HepG2 (cell line): ENCODE results near the gene ELL. TPM values are rescaled to one million over a fixed set of nuclear protein-coding genes. Genes with fewer than 3 reads are reported as not detected.
A peak's percentile ranks its signal among the peaks of the same experiment; 100 is the strongest.

Source experiments
- ATAC-seq: fragments of 200-7000 bp; cut with Tn5 transposase; 3 replicates; pipeline ENCODE4 v1.9.1; 2020; ENCODE audit warnings: mild to moderate bottlenecking, moderate library complexity
- BruUV-seq: library from RNA; stranded (reverse); fragments of 400-500 nt; replicated peaks from 2 replicates; lab custom pipeline; 2021; lab: Mats Ljungman, UMichigan
- CTCF ChIA-PET: fragments of 300-600 bp; formaldehyde crosslinking; extraction: SDS; loops from one replicate; lab custom pipeline; 2021; ENCODE audit warnings: low total read pairs, inconsistent platforms, low intra/inter-chr PET ratio; lab: Yijun Ruan, JAX
- POLR2A ChIA-PET: fragments of 350-600 bp; sonication (Branson Sonifier 250); formaldehyde crosslinking; loops from one replicate; lab custom pipeline; 2020; ENCODE audit warnings: antibody characterized with exemption, inconsistent platforms; lab: Yijun Ruan, JAX
- DNase-seq: peaks from one replicate; pipeline ENCODE4 v3.0.0-alpha.2; 2015; ENCODE audit warnings: low spot score
- FAIRE-seq: peaks from 3 replicates; lab custom pipeline; 2011; peaks lifted over from hg19 to GRCh38; lab: Jason Lieb, UNC
- H2AFZ ChIP-seq: one replicate; pipeline ENCODE4 v1.6.1; 2011; ENCODE audit warnings: low read length, inconsistent platforms
- H3K27ac ChIP-seq: fragments of 300-600 bp; 3 replicates; pipeline ENCODE4 v1.8.0; 2011; ENCODE audit warnings: mixed run types, mild to moderate bottlenecking, mixed read lengths, low read length, inconsistent platforms; ENCODE audit not compliant: insufficient read depth; ENCODE audit errors: extremely low read length
- H3K27me3 ChIP-seq, 2 experiments: fragments of 200-600 bp in 1 of 2; 2 replicates in 1 of 2; 3 replicates in 1 of 2; pipeline versions ENCODE4 v1.6.0 to v1.8.0; 2011; ENCODE audit warnings: low read length in 2 of 2, mild to moderate bottlenecking in 2 of 2, moderate library complexity in 2 of 2, inconsistent platforms in 1 of 2; ENCODE audit not compliant: insufficient read depth in 2 of 2, control insufficient read depth in 1 of 2
- H3K36me3 ChIP-seq, 2 experiments: fragments of 200-600 bp in 1 of 2; replicated peaks in 1 of 2; 2 replicates in 1 of 2; 3 replicates in 1 of 2; pipeline versions ENCODE4 v1.5.1 to v1.8.0; 2011; ENCODE audit warnings: low read length in 2 of 2, inconsistent platforms in 1 of 2; ENCODE audit not compliant: insufficient read depth in 2 of 2, control insufficient read depth in 1 of 2
- H3K4me1 ChIP-seq: 2 replicates; pipeline ENCODE4 v1.5.1; 2012; ENCODE audit warnings: low read length, inconsistent platforms; ENCODE audit not compliant: insufficient read depth
- H3K4me2 ChIP-seq: 2 replicates; pipeline ENCODE4 v1.6.0; 2011; ENCODE audit warnings: low read depth, low read length, inconsistent platforms
- H3K4me3 ChIP-seq, 3 experiments: fragments of 200-600 bp in 1 of 3; sonication (generic), shearing (Covaris generic) in 1 of 3; replicated peaks in 1 of 3; 2 replicates each; pipeline ENCODE4 v1.5.1; 2011 to 2016; ENCODE audit warnings: low read length in 3 of 3, inconsistent platforms in 2 of 3, low read depth in 2 of 3, mild to moderate bottlenecking in 2 of 3, control low read depth in 1 of 3, mixed read lengths in 1 of 3; ENCODE audit not compliant: insufficient read depth in 1 of 3
- H3K79me2 ChIP-seq: one replicate; pipeline ENCODE4 v1.6.1; 2011; ENCODE audit warnings: low read length, inconsistent platforms; ENCODE audit not compliant: insufficient read depth
- H3K9ac ChIP-seq: 2 replicates; pipeline ENCODE4 v1.6.0; 2011; ENCODE audit warnings: mild to moderate bottlenecking, low read depth, low read length, inconsistent platforms; ENCODE audit not compliant: insufficient read depth
- H3K9me3 ChIP-seq: 2 replicates; pipeline ENCODE4 v1.5.1; 2012; ENCODE audit warnings: mild to moderate bottlenecking, low read length
- H4K20me1 ChIP-seq: 2 replicates; pipeline ENCODE4 v1.6.0; 2011; ENCODE audit warnings: inconsistent platforms, mild to moderate bottlenecking, low read length, moderate library complexity; ENCODE audit not compliant: insufficient read depth
- BCL3 ChIP-seq: sonication (generic); formaldehyde crosslinking; IDR thresholded peaks from 2 replicates; pipeline ENCODE4 v1.5.1; 2020; ENCODE audit warnings: mild to moderate bottlenecking, missing genetic modification reagents, moderate library complexity
- DBP ChIP-seq: sonication (generic); formaldehyde crosslinking; IDR thresholded peaks from 2 replicates; pipeline ENCODE4 v1.4.0; 2020; ENCODE audit warnings: missing genetic modification reagents; ENCODE audit errors: not compliant biosample characterization
- MATR3 ChIP-seq: sonication (generic); formaldehyde crosslinking; IDR thresholded peaks from 2 replicates; pipeline ENCODE4 v1.4.0; 2020; ENCODE audit warnings: missing genetic modification reagents
- SMAD9 ChIP-seq: sonication (generic); formaldehyde crosslinking; IDR thresholded peaks from 2 replicates; pipeline ENCODE4 v1.5.1; 2020; ENCODE audit warnings: mild to moderate bottlenecking, missing genetic modification reagents
- ZNF256 ChIP-seq: sonication (generic); formaldehyde crosslinking; conservative IDR thresholded peaks from 2 replicates; pipeline ENCODE4 v1.4.0; 2020; ENCODE audit warnings: missing genetic modification reagents
- ZNF484 ChIP-seq: sonication (generic); formaldehyde crosslinking; IDR thresholded peaks from 2 replicates; pipeline ENCODE4 v1.5.1; 2020; ENCODE audit warnings: mild to moderate bottlenecking, low read depth, missing genetic modification reagents, borderline replicate concordance
- ZNF607 ChIP-seq: sonication (generic); formaldehyde crosslinking; IDR thresholded peaks from 2 replicates; pipeline ENCODE4 v1.5.1; 2020; ENCODE audit warnings: missing genetic modification reagents, mild to moderate bottlenecking, borderline replicate concordance
- ZNF660 ChIP-seq: sonication (generic); formaldehyde crosslinking; IDR thresholded peaks from 2 replicates; pipeline ENCODE4 v1.5.1; 2020; ENCODE audit warnings: mild to moderate bottlenecking, low read depth, missing genetic modification reagents, borderline replicate concordance
- ZNF704 ChIP-seq: sonication (generic); formaldehyde crosslinking; IDR thresholded peaks from 2 replicates; pipeline ENCODE4 v1.8.1; 2023; ENCODE audit warnings: mild to moderate bottlenecking, inconsistent platforms, moderate library complexity, missing genetic modification reagents, borderline replicate concordance
- WGBS: methylation state at CpG from one replicate; pipeline ENCODE4 v1.1.6; 2017; ENCODE audit warnings: low lambda C conversion rate; 5-methylcytosine and 5-hydroxymethylcytosine counted together
- in situ Hi-C: cut with HindIII; loops from 2 replicates; pipeline ENCODE4 v1.10.0; 2017; ENCODE audit warnings: low pct_unique_long_range_greater_than_20kb; ENCODE audit not compliant: extremely low pct_ligation_motif_present
- intact Hi-C: fragments of 100-400 bp; cut with micrococcal nuclease; formaldehyde crosslinking; loops from one replicate; pipeline ENCODE4 v1.10.0; 2022; ENCODE audit not compliant: unreplicated experiment
- polyA plus RNA-seq, 8 experiments: library from polyadenylated mRNA; depleted of rRNA in 3 of 8; stranded (reverse) in 7 of 8; unstranded in 1 of 8; fragments of >200 nt; fragmentation: Illumina TruSeq in 4 of 8; extraction: Trizol in 4 of 8; gene quantifications; 2 replicates each; pipeline versions ENCODE4 v1.2.1 to v1.2.3, GENCODE V29; 2011 to 2016; ENCODE audit warnings: low read depth in 4 of 8, missing spikeins in 1 of 8, mixed read lengths in 1 of 8; ENCODE audit not compliant: insufficient read depth in 1 of 8
- total RNA-seq, 5 experiments: library from RNA; depleted of rRNA; stranded (reverse); fragments of >200 nt; fragmentation: Illumina TruSeq; extraction: Trizol; gene quantifications; 2 replicates each; pipeline ENCODE4 v1.2.3, GENCODE V29; 2016; ENCODE audit warnings: low read depth in 1 of 5
- TF ChIP-seq, protein P1 (sequence below): sonication (generic); formaldehyde crosslinking; IDR thresholded peaks from 2 replicates; pipeline ENCODE4 v1.5.1; 2020; ENCODE audit warnings: missing genetic modification reagents, mild to moderate bottlenecking, borderline replicate concordance
- TF ChIP-seq, protein P2 (sequence below): sonication (generic); formaldehyde crosslinking; IDR thresholded peaks from 2 replicates; pipeline ENCODE4 v1.4.0; 2020; ENCODE audit warnings: mild to moderate bottlenecking, missing genetic modification reagents

Gene ELL
- total and polyA plus RNA-seq, 2 of the 13 experiments (the other 11 are each of a cell fraction or from before 2014, with no cell fraction given), result 3.7 to 5.4 TPM

DNA sequence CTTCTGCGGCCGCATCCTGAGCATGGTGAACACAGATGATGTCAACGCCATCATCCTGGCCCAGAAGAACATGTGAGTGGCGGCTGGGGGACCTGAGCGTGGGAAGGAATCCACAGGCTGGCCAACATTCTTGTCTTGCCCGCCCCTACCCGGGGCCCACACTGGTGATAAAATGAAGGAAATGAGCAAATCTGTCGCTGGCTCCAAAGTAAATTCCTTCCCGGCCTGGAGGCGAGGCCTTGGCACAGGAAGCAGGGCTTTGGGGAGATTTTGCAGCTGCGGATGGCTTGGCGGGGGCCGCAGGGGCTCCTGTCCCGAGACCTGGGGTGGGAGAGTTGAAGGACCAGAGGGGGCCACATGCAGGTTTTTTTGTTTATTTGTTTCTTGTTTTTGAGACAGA lies 40.2 kb upstream of the ELL start:
- Histone ChIP-seq H2AFZ (no peak overlapping the region), H3K79me2 (peaks cover 21% of the 10 kb centered on the region), H3K9me3 (no peaks in the 10 kb centered on the region), H3K4me3 (no peak overlapping the region), H4K20me1 (no peaks in the 10 kb centered on the region), H3K36me3 (peaks cover 17 to 45% of the 10 kb centered on the region in 2 experiments; a peak in 4 of 5 replicates), H3K27me3 (no peaks in the 10 kb centered on the region; a peak in 1 of 5 replicates), H3K27ac (no peak overlapping the region), H3K4me2 (no peak overlapping the region), H3K9ac (no peak overlapping the region), H3K4me1 (peaks cover 17% of the 10 kb centered on the region)
- ChIA-PET POLR2A (no interaction called here), CTCF (no interaction called here)
- DNase-seq, result no peak
- no peak for ATAC-seq
- TF ChIP-seq ZNF484 (no peak), ZNF256 (CRISPR knock-in tag) (no peak), MATR3 (CRISPR knock-in tag) (no peak), SMAD9 (CRISPR knock-in tag) (no peak), ZNF704 (no peak)
- no TSS peak for BruUV-seq
- no peak for FAIRE-seq
- intact Hi-C loops, result no loop called here
- WGBS, result 97% methylated on average over 14 of the region's 14 CpGs
- in situ Hi-C loops, result no loop called here

DNA sequence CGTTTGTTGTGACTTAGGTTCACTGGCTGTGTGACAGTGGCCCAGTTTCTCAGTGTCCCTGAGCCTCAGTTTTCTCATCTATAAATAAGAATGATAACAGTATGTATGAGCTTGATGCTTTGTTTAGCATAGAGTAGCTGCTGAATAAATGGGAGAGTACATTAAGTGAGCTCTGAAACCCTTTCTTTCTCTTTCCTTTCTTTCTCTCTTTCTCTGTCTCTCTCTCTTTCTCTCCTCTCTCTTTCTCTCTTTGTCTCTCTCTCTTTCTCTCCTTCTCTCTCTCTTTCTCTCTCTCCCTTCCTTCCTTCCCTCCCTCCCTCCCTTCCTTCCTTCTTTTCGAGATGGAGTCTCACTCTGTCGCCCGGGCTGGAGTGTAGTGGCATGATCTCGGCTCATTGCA lies 37.8 kb upstream of the ELL start:
- H3K4me2 ChIP-seq, result 0 out of 2 replicates have a peak overlapping the region, but pooled peaks have one; percentile 83
- no peak for FAIRE-seq
- TF ChIP-seq ZNF607 (no peak), ZNF660 (no peak), BCL3 (CRISPR knock-in tag) (no peak), DBP (CRISPR knock-in tag) (no peak)
- TF ChIP-seq, protein P1, sequence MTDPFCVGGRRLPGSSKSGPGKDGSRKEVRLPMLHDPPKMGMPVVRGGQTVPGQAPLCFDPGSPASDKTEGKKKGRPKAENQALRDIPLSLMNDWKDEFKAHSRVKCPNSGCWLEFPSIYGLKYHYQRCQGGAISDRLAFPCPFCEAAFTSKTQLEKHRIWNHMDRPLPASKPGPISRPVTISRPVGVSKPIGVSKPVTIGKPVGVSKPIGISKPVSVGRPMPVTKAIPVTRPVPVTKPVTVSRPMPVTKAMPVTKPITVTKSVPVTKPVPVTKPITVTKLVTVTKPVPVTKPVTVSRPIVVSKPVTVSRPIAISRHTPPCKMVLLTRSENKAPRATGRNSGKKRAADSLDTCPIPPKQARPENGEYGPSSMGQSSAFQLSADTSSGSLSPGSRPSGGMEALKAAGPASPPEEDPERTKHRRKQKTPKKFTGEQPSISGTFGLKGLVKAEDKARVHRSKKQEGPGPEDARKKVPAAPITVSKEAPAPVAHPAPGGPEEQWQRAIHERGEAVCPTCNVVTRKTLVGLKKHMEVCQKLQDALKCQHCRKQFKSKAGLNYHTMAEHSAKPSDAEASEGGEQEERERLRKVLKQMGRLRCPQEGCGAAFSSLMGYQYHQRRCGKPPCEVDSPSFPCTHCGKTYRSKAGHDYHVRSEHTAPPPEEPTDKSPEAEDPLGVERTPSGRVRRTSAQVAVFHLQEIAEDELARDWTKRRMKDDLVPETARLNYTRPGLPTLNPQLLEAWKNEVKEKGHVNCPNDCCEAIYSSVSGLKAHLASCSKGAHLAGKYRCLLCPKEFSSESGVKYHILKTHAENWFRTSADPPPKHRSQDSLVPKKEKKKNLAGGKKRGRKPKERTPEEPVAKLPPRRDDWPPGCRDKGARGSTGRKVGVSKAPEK (CRISPR knock-in tag), result no peak
- TF ChIP-seq, protein P2, sequence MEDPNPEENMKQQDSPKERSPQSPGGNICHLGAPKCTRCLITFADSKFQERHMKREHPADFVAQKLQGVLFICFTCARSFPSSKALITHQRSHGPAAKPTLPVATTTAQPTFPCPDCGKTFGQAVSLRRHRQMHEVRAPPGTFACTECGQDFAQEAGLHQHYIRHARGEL (CRISPR knock-in tag), result no peak

More for the DNA sequence above, 37.8 kb upstream of the ELL start:
- no peak overlapping the region for H2AFZ ChIP-seq
- H3K79me2 ChIP-seq, result peaks cover 21% of the 10 kb centered on the region
- H4K20me1 ChIP-seq, result no peaks in the 10 kb centered on the region
- no peak overlapping the region for H3K4me3 ChIP-seq
- H3K27ac ChIP-seq, result no peak overlapping the region
- POLR2A ChIA-PET, result interaction anchor here (0.5 to 2.8 kb wide), 2 partner anchors 11 to 35 kb away, joined by 4 to 55 read pairs; partner anchors contain the start of gene UBA52
- ATAC-seq (no peak), DNase-seq (no peak)
- peaks cover 8 to 25% of the 10 kb centered on the region in 2 experiments; a peak in 4 of 5 replicates for H3K36me3 ChIP-seq
- no TSS peak for BruUV-seq
- H3K9ac ChIP-seq, result no peak overlapping the region
- no peaks in the 10 kb centered on the region for H3K9me3 ChIP-seq
- H3K27me3 ChIP-seq, result no peaks in the 10 kb centered on the region; a peak in 1 of 5 replicates
- in situ Hi-C loops (no loop called here), intact Hi-C loops (no loop called here)
- CTCF ChIA-PET, result no interaction called here
- 98% methylated on average over 5 of the region's 5 CpGs for WGBS
- H3K4me1 ChIP-seq, result peaks cover 28% of the 10 kb centered on the region
